ENCODE results near the gene SNRPF.

The SNRPF gene

GRCh38 chr12:95859344-95859816 is 628 bp downstream of the SNRPF start:
- no peak for DNase-seq (ENCODE audit: low spot score)

DNA sequence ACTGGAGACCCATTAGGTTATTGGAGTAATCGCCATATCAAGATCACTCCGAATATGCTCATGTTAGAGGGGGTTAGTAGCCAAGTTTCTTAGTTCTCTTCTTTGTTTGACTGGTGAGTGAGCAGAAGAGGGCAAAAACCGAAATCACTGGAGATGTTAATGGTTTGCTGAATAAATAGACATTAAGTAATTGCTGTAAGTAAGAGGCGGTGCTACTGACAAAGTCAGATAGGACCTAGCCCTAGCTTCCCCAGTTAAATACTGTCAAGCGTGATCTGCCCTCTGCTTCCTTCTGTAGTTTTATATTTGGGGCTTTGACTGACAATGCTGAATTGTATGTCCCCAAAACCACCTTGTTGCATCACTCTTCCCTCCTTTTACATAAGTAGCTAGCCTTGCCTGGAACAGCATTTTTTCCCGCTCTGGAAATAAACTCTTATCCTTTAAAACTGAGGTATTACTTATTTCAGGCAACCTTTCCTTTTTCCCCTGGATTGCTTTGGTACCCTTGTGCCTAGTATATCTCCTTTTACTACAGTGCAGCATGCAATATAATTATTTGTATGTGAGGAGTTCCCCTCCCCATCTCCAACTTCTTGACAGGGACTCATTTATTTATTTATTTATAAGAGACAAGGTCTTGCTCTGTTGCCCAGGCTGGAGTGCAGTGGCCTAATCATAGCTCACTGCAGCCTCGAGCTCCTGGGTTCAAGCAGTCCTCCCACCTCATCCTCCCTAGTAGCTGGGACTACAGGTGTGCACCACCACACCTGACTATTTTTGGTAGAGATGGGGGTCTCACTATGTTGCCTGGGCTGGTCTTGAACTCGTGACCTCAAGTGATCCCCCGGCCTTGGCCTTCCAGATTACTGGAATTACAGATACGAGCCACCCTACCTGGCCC is 1.4 kb downstream of the SNRPF start:
- DNase-seq (ENCODE audit: low spot score): no peak

- DNase-seq (ENCODE audit: low spot score): no peak
These were observed 3.3 kb downstream of the SNRPF start for GRCh38 chr12:95862038-95862437.

GRCh38 chr12:95863337-95863736 is 4.6 kb downstream of the SNRPF start:
- DNase-seq (ENCODE audit: low spot score): no peak

GRCh38 chr12:95870897-95871296 is 12.1 kb downstream of the SNRPF start:
- peak; percentile 26 for DNase-seq (ENCODE audit: low spot score)

DNA sequence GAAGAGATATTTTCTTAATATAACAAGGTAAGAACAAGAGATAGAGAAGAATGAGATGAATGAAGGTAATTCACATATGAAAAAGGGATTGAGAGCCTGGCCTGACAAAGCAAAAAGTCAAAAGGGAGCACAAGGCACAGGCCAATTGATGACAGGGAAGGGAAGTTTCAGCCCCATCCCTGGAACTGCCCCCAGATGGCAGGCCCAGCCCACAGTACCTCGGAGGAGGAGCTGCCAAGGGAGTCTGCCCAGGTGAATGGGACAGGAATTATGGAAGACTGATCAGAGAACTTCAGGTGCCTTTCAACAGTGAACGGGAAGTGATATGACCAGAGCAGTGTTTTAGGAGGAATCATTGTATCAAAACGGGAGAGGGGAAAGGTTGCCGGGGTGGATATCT is 15.7 kb downstream of the SNRPF start:
- DNase-seq (ENCODE audit: low spot score): no peak

DNA sequence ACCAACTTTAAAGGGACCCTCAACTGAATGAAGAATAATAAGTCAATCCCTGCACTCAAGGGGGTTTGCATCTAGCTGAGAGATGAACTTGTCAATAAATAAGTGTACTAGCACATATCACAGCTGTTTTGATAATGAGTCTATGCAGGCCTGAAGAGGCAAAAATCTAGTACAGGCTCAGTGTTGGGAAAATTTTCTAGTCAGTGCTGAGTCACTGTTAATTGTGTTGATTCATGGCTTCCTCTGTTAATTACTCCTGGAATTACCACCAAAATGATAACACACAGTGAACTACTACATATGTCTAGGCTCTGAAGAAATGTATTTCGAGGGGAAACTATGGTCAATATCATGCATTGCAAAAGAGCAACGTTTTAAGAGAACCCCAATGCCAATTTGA is 18.9 kb downstream of the SNRPF start:
- DNase-seq (ENCODE audit: low spot score): no peak

DNA sequence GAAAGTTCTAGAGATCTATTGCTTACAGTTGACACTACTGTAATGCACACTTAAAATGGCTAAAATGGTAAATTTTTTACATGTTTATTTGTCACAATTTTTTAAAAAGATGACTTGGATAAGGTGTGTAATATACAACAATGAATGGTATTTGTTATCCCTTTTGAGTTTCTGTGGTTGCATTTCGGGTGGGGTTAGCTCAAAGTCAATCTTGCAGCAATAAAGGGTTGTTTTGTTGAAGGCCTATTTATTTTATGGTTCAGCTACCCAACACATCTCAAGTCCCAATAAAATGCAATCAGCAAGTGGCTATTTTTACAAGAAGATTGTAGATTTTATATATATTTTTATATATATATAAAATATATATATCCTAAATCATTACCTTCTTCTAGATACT is 22.1 kb downstream of the SNRPF start:
- no peak for DNase-seq (ENCODE audit: low spot score)

- DNase-seq (ENCODE audit: low spot score): no peak
These were observed 22.7 kb downstream of the SNRPF start for GRCh38 chr12:95881331-95881955.

GRCh38 chr12:95882080-95882479 is 23.3 kb downstream of the SNRPF start:
- no peak for DNase-seq (ENCODE audit: low spot score)

DNA sequence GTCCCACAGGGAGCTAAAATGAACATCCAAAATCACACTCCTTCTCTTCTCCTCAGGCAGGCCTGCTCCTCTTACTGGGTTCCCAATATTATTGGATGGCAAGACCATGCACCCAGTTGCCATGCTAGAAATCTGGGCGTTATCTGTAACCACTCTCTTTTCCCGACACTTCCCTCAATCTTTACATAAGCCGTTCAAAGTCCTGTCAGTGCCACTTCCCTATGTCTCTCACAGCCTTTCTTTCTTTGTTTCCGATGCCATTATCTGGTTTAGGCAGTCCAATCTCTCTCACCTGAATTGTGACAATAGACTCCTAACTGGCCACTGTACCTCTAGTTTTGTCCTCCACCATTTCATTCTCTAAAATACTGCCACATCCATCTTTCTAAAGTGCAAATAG is 24.1 kb downstream of the SNRPF start:
- no peak for DNase-seq (ENCODE audit: low spot score)

GRCh38 chr12:95884998-95885397 is 26.2 kb downstream of the SNRPF start:
- DNase-seq (ENCODE audit: low spot score): no peak

DNA sequence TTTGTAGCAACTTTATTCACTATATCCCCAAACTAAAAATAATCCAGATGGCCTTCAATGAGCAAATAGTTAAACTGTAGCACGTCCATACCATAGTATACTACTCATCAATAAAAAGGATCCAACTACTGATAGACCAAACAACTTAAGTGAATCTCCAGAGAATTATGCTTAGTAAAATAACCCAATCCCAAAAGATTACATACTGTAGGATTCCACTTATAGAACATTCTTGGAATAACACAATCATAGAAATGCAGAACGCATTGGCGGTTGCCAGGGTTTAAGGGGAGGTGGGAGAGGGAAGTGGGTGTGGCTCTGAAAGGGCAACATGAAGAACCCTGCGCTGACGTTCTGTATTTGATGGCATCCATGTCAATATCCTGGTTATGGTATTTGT is 28.6 kb downstream of the SNRPF start:
- DNase-seq (ENCODE audit: low spot score): no peak

- DNase-seq (ENCODE audit: low spot score): no peak
These were observed 32.2 kb downstream of the SNRPF start for GRCh38 chr12:95890958-95891357.

- no peak for DNase-seq (ENCODE audit: low spot score)
These were observed 38.1 kb downstream of the SNRPF start for GRCh38 chr12:95896846-95897245.

- no peak for DNase-seq (ENCODE audit: low spot score)
These were observed 39.3 kb downstream of the SNRPF start for GRCh38 chr12:95898081-95898480.

- DNase-seq (ENCODE audit: low spot score): no peak
These were observed 49.8 kb downstream of the SNRPF start for GRCh38 chr12:95908573-95908972.

GRCh38 chr12:95909871-95910270 is 51.1 kb downstream of the SNRPF start:
- DNase-seq (ENCODE audit: low spot score): no peak

All from HuH-7 (cell line).